Measurements from ENCODE around the gene GALNT17.

GALNT17 gene

GRCh38 chr7:71548746-71549145, 416.8 kb downstream of the GALNT17 start:
- no peak overlapping the region for H3K4me3 ChIP-seq (ENCODE audit: low read depth, low read length)
- POLR2A ChIA-PET = no interaction called here
- TF ChIP-seq CTCF (IDR thresholded peaks at IDR 0.05; ENCODE audit: insufficient read depth, low read length, missing control alignments) = no peak
- CTCF ChIA-PET = no interaction called here
- no peak for DNase-seq (ENCODE audit: low read depth, low spot score)

- ChIA-PET CTCF (no interaction called here), POLR2A (no interaction called here)
- no peak for TF ChIP-seq CTCF (IDR thresholded peaks at IDR 0.05; ENCODE audit: insufficient read depth, low read length, missing control alignments)
- no peak for DNase-seq (ENCODE audit: low read depth, low spot score)
- H3K4me3 ChIP-seq (ENCODE audit: low read depth, low read length) = no peak overlapping the region
Observed at GRCh38 chr7:71553306-71553705, 421.4 kb downstream of the GALNT17 start.

GRCh38 chr7:71555758-71556157, 423.8 kb downstream of the GALNT17 start:
- no peak for TF ChIP-seq CTCF (IDR thresholded peaks at IDR 0.05; ENCODE audit: insufficient read depth, low read length, missing control alignments)
- CTCF ChIA-PET = no interaction called here
- H3K4me3 ChIP-seq (ENCODE audit: low read depth, low read length) = no peak overlapping the region
- POLR2A ChIA-PET = no interaction called here
- no peak for DNase-seq (ENCODE audit: low read depth, low spot score)

GRCh38 chr7:71558806-71559613, 427.1 kb downstream of the GALNT17 start:
- DNase-seq (ENCODE audit: low read depth, low spot score) = no peak
- ChIA-PET CTCF (no interaction called here), POLR2A (no interaction called here)
- H3K4me3 ChIP-seq (ENCODE audit: low read depth, low read length) = no peak overlapping the region
- no peak for TF ChIP-seq CTCF (IDR thresholded peaks at IDR 0.05; ENCODE audit: insufficient read depth, low read length, missing control alignments)

- POLR2A ChIA-PET = no interaction called here
- CTCF ChIA-PET = no interaction called here
- DNase-seq (ENCODE audit: low read depth, low spot score) = no peak
- H3K4me3 ChIP-seq (ENCODE audit: low read depth, low read length) = no peak overlapping the region
- TF ChIP-seq CTCF (IDR thresholded peaks at IDR 0.05; ENCODE audit: insufficient read depth, low read length, missing control alignments) = no peak
Observed at GRCh38 chr7:71560354-71560995, 428.5 kb downstream of the GALNT17 start.

- TF ChIP-seq CTCF (IDR thresholded peaks at IDR 0.05; ENCODE audit: insufficient read depth, low read length, missing control alignments) = no peak
- H3K4me3 ChIP-seq (ENCODE audit: low read depth, low read length) = no peak overlapping the region
- CTCF ChIA-PET = no interaction called here
- no peak for DNase-seq (ENCODE audit: low read depth, low spot score)
- POLR2A ChIA-PET = no interaction called here
Observed at GRCh38 chr7:71563276-71563675, 431.3 kb downstream of the GALNT17 start.
